Measurements from ENCODE around the gene HOXC9.

DNA sequence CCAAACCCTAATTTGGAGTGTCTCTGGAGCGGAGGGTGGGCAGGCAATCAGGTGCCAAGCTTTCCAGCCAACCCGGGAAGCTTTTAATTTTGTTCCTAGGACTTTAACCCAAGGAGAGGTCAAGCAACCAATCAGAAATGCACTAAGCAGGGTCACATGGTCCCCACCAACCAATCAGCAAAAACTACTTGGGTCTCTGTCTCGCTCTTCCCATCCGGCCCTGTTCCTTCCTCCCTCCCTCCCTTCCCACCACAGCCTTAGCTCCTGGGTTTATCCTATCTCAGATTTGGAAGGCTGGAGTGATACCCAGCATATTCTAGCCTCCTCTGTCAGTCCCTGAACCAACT is 40.2 kb downstream of the HOXC9 start:
- TF ChIP-seq POLR2AphosphoS5 (IDR thresholded peaks at IDR 0.05) (no peak), POLR2A (IDR thresholded peaks at IDR 0.05) (no peak)
- TF ChIP-seq, protein P1, sequence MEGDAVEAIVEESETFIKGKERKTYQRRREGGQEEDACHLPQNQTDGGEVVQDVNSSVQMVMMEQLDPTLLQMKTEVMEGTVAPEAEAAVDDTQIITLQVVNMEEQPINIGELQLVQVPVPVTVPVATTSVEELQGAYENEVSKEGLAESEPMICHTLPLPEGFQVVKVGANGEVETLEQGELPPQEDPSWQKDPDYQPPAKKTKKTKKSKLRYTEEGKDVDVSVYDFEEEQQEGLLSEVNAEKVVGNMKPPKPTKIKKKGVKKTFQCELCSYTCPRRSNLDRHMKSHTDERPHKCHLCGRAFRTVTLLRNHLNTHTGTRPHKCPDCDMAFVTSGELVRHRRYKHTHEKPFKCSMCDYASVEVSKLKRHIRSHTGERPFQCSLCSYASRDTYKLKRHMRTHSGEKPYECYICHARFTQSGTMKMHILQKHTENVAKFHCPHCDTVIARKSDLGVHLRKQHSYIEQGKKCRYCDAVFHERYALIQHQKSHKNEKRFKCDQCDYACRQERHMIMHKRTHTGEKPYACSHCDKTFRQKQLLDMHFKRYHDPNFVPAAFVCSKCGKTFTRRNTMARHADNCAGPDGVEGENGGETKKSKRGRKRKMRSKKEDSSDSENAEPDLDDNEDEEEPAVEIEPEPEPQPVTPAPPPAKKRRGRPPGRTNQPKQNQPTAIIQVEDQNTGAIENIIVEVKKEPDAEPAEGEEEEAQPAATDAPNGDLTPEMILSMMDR (IDR thresholded peaks at IDR 0.05) = no peak

Measured in upper lobe of left lung (tissue), 4 donors.